ENCODE measurements around the gene QRICH1. TPM values are rescaled to one million over a fixed set of nuclear protein-coding genes. Genes with fewer than 3 reads are reported as not detected.

The QRICH1 gene
- total and polyA plus RNA-seq, 2 of the 13 experiments (the other 11 are each of a cell fraction or from before 2014, with no cell fraction given), result 52.6 to 102 TPM

DNA sequence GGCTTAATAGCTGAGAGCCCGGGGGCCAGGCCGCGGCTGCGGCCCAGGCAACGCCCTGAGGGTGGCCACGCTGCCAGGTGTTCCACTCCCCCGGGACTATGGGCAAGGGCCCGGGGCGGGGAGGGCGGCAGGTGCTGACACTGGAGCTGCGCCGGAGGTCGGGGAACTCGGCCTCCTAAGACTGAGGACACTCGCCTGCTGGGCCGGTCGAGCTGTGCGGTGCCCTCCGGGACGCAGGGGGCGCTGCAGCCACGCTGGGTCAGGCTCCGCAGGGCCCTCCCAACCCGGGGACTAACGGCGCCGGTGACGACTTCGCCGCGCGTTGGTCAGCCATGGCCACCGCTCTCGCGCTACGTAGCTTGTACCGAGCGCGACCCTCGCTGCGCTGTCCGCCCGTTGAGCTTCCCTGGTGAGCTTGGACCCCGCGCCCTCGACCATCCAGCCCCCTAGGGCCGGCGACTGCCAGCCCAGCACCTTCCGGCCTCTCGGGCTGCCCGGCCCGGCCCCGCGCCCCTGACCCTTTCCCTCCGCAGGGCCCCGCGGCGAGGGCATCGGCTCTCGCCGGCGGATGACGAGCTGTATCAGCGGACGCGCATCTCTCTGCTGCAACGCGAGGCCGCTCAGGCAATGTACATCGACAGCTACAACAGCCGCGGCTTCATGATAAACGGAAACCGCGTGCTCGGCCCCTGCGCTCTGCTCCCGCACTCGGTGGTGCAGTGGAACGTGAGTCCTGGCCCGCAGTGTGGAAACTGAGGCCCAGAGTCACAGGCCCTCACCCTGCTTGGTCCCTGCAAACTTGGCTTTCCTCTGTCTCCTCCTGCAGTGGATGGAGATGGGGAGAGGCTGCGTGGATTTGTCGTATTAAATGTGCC lies 71.8 kb downstream of the QRICH1 start, which contains the start of gene NDUFAF3 (continued):
- TF ChIP-seq, protein P1, sequence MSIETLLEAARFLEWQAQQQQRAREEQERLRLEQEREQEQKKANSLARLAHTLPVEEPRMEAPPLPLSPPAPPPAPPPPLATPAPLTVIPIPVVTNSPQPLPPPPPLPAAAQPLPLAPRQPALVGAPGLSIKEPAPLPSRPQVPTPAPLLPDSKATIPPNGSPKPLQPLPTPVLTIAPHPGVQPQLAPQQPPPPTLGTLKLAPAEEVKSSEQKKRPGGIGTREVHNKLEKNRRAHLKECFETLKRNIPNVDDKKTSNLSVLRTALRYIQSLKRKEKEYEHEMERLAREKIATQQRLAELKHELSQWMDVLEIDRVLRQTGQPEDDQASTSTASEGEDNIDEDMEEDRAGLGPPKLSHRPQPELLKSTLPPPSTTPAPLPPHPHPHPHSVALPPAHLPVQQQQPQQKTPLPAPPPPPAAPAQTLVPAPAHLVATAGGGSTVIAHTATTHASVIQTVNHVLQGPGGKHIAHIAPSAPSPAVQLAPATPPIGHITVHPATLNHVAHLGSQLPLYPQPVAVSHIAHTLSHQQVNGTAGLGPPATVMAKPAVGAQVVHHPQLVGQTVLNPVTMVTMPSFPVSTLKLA (IDR thresholded peaks at IDR 0.05), result no peak
- TF ChIP-seq FOXA3 (CRISPR knock-in tag; IDR thresholded peaks at IDR 0.05) (peak; percentile 11; the same call in 1 of the 2 replicates), ZFP62 (CRISPR knock-in tag; IDR thresholded peaks at IDR 0.05) (peak; percentile 75; the same call in 1 of the 2 replicates), ATF7 (IDR thresholded peaks at IDR 0.05) (no peak), ATF7 (CRISPR knock-in tag; IDR thresholded peaks at IDR 0.05) (peak; percentile 26; the same call in 1 of the 2 replicates), CC2D1A (CRISPR knock-in tag; IDR thresholded peaks at IDR 0.05) (no peak), ZNF816 (CRISPR knock-in tag; IDR thresholded peaks at IDR 0.05; ENCODE audit: borderline replicate concordance) (peak; percentile 91; the same call in 1 of the 2 replicates), ZNF749 (CRISPR knock-in tag; IDR thresholded peaks at IDR 0.05; ENCODE audit: borderline replicate concordance) (no peak), SP140L (CRISPR knock-in tag; IDR thresholded peaks at IDR 0.05; ENCODE audit: borderline replicate concordance) (no peak), NPAS2 (CRISPR knock-in tag; IDR thresholded peaks at IDR 0.05; ENCODE audit: borderline replicate concordance) (no peak), ZNF775 (CRISPR knock-in tag; IDR thresholded peaks at IDR 0.05; ENCODE audit: borderline replicate concordance) (no peak), ZNF224 (CRISPR knock-in tag; IDR thresholded peaks at IDR 0.05) (peak; percentile 89), KLF15 (CRISPR knock-in tag; IDR thresholded peaks at IDR 0.05; ENCODE audit: borderline replicate concordance) (no peak), ZFY (CRISPR knock-in tag; IDR thresholded peaks at IDR 0.05) (peak; percentile 89), ZMYM4 (CRISPR knock-in tag; IDR thresholded peaks at IDR 0.05) (peak; percentile 91; the same call in 1 of the 2 replicates), RAD51 (IDR thresholded peaks at IDR 0.05; ENCODE audit: borderline replicate concordance) (no peak), RXRB (CRISPR knock-in tag; IDR thresholded peaks at IDR 0.05; ENCODE audit: borderline replicate concordance) (peak; percentile 39; the same call in 1 of the 2 replicates), EED (CRISPR knock-in tag; IDR thresholded peaks at IDR 0.05) (peak; percentile 76)
- TF ChIP-seq, protein P2, sequence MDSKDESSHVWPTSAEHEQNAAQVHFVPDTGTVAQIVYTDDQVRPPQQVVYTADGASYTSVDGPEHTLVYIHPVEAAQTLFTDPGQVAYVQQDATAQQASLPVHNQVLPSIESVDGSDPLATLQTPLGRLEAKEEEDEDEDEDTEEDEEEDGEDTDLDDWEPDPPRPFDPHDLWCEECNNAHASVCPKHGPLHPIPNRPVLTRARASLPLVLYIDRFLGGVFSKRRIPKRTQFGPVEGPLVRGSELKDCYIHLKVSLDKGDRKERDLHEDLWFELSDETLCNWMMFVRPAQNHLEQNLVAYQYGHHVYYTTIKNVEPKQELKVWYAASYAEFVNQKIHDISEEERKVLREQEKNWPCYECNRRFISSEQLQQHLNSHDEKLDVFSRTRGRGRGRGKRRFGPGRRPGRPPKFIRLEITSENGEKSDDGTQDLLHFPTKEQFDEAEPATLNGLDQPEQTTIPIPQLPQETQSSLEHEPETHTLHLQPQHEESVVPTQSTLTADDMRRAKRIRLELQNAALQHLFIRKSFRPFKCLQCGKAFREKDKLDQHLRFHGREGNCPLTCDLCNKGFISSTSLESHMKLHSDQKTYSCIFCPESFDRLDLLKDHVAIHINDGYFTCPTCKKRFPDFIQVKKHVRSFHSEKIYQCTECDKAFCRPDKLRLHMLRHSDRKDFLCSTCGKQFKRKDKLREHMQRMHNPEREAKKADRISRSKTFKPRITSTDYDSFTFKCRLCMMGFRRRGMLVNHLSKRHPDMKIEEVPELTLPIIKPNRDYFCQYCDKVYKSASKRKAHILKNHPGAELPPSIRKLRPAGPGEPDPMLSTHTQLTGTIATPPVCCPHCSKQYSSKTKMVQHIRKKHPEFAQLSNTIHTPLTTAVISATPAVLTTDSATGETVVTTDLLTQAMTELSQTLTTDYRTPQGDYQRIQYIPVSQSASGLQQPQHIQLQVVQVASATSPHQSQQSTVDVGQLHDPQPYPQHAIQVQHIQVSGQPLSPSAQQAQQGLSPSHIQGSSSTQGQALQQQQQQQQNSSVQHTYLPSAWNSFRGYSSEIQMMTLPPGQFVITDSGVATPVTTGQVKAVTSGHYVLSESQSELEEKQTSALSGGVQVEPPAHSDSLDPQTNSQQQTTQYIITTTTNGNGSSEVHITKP (CRISPR knock-in tag; IDR thresholded peaks at IDR 0.05; ENCODE audit: low read depth), result no peak
- TF ChIP-seq, protein P3, sequence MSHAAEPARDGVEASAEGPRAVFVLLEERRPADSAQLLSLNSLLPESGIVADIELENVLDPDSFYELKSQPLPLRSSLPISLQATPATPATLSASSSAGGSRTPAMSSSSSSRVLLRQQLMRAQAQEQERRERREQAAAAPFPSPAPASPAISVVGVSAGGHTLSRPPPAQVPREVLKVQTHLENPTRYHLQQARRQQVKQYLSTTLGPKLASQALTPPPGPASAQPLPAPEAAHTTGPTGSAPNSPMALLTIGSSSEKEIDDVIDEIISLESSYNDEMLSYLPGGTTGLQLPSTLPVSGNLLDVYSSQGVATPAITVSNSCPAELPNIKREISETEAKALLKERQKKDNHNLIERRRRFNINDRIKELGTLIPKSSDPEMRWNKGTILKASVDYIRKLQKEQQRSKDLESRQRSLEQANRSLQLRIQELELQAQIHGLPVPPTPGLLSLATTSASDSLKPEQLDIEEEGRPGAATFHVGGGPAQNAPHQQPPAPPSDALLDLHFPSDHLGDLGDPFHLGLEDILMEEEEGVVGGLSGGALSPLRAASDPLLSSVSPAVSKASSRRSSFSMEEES (CRISPR knock-in tag; IDR thresholded peaks at IDR 0.05), result peak; percentile 19; the same call in 1 of the 2 replicates
- TF ChIP-seq, protein P4, sequence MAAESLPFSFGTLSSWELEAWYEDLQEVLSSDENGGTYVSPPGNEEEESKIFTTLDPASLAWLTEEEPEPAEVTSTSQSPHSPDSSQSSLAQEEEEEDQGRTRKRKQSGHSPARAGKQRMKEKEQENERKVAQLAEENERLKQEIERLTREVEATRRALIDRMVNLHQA (CRISPR knock-in tag; IDR thresholded peaks at IDR 0.05), result no peak

Data from HepG2 (cell line).